Heart left ventricle (tissue), 16 donors: ENCODE results near the gene SFRP5. TPM values are rescaled to one million over a fixed set of nuclear protein-coding genes. Genes with fewer than 3 reads are reported as not detected.
A peak's percentile ranks its signal among the peaks of the same experiment; 100 is the strongest.

Source experiments
- ATAC-seq, 4 donors: fragments of 200-7000 bp; cut with Tn5 transposase; one replicate each; pipeline ENCODE4 v1.9.1; 2020 to 2022; ENCODE audit warnings: moderate library complexity in 4 of 4, mild to moderate bottlenecking in 3 of 4, moderate number of reproducible peaks in 1 of 4
- DNase-seq, 5 donors: peaks; one replicate each; pipeline ENCODE4 v3.0.0-alpha.2; 2020
- H3K27ac ChIP-seq, 12 donors: fragments of 200-600 bp; sonication (generic) in 4 of 12; one replicate each; pipeline versions ENCODE4 v1.5.0 to v1.8.0; 2016 to 2022; ENCODE audit warnings: mild to moderate bottlenecking in 2 of 12
- H3K27me3 ChIP-seq, 9 donors: fragments of 200-600 bp; sonication (generic) in 2 of 9; one replicate each; pipeline versions ENCODE4 v1.5.1 to v1.8.0; 2016 to 2022; ENCODE audit warnings: mild to moderate bottlenecking in 3 of 9
- H3K36me3 ChIP-seq, 9 donors: fragments of 200-600 bp; sonication (generic) in 2 of 9; one replicate each; pipeline versions ENCODE4 v1.5.0 to v1.8.0; 2018 to 2022; ENCODE audit warnings: mild to moderate bottlenecking in 2 of 9
- H3K4me1 ChIP-seq, 12 donors: fragments of 200-600 bp; sonication (generic) in 4 of 12; one replicate each; pipeline versions ENCODE4 v1.5.0 to v1.8.0; 2016 to 2022; ENCODE audit warnings: mild to moderate bottlenecking in 3 of 12
- H3K4me3 ChIP-seq, 12 donors: fragments of 200-600 bp; sonication (generic) in 4 of 12; one replicate each; pipeline versions ENCODE4 v1.5.0 to v1.8.0; 2017 to 2022; ENCODE audit warnings: mild to moderate bottlenecking in 9 of 12, moderate library complexity in 4 of 12
- H3K9me3 ChIP-seq, 12 donors: fragments of 200-600 bp; sonication (generic) in 4 of 12; one replicate each; pipeline versions ENCODE4 v1.5.0 to v1.8.0; 2016 to 2022; ENCODE audit warnings: mild to moderate bottlenecking in 1 of 12
- POLR2A ChIP-seq, 2 donors: fragments of 450-650 bp; IDR thresholded peaks; one replicate each; pipeline ENCODE4 v1.6.1; 2017; ENCODE audit warnings: antibody characterized with exemption in 2 of 2, mild to moderate bottlenecking in 2 of 2, moderate library complexity in 2 of 2
- WGBS, 4 donors: extraction: QIAGEN DNeasy Blood & Tissue Kit in 2 of 4; methylation state at CpG; one replicate each; pipeline versions ENCODE4 v1.1.5 to v1.1.7; 2013 to 2018; 5-methylcytosine and 5-hydroxymethylcytosine counted together
- intact Hi-C, 10 donors: fragments of 100-400 bp; cut with DNase I; formaldehyde crosslinking; loops; one replicate each; pipeline versions ENCODE4 v1.11.1 to v1.14.2; 2022
- polyA plus RNA-seq, 2 donors: library from polyadenylated mRNA; stranded (reverse); fragments of 200-250 nt; gene quantifications; one replicate each; pipeline ENCODE4 v1.2.3, GENCODE V29; 2013
- total RNA-seq, 9 donors: library from RNA; depleted of rRNA in 2 of 9; stranded (reverse); fragments of >200 nt in 2 of 9; fragmentation: NEBNext Ultra II Directional in 3 of 9; extraction: Animal tissue kit (Norgen Biotek cat#: 25700) in 3 of 9; gene quantifications; one replicate each; pipeline versions ENCODE4 v1.1.0 to v1.2.4, GENCODE V29; 2016 to 2023
- TF ChIP-seq, protein P1 (sequence below), 12 donors: fragments of 200-600 bp; sonication (generic) in 4 of 12; IDR thresholded peaks; one replicate each; pipeline versions ENCODE4 v1.5.0 to v1.8.0; 2018 to 2022; ENCODE audit warnings: antibody characterized with exemption in 12 of 12, mild to moderate bottlenecking in 5 of 12
- donor health status: ischemic (EF 13 %, LVEDD 7.1; RV severe dilation, severe dysfunction).
- donor health status: healthy with polysubstance abuse.
- donor health status: DM: no; HTN: yes; CAD: no.
- donor health status: DM: no; HTN: no; CAD: no.
- donor health status: ischemic (EF 25% LVEDD 6.9; RV normal size, moderate dysfunction).
- donor health status: ischemic (EF 25% LVEDD 5.7; RV mildly dilated, moderate dysfunction).
- donor health status: healthy.
- donor health status: DM: yes; HTN: yes; CAD: no.
- donor health status: ischemic (EF 35%, LVEDD 5.7; RV mildly dilated, moderate dysfunction).
- donor health status: nonischemic (EF 11% LVEDD 7.7; RV severe dilation, severe dysfunction).
- donor health status: DM: yes; HTN: yes; CAD: no.
- donor health status: PGD.
- donor health status: ischemic (EF 29% LVEDD 5.4; RV normal size, mild dysfunction).
- donor health status: nonischemic (EF 23%, LVEDD 6.1; RV moderate dilation, normal function).

SFRP5 gene
- total and polyA plus RNA-seq, 11 donors: 0.12 to 3.7 (median 1.3) TPM

- intact Hi-C loops: no loop called here
- 92 to 97% (median 94%) methylated on average over 3 of the region's 3 CpGs for WGBS, 4 donors
- ATAC-seq (no peak), DNase-seq (no peak)
- Histone ChIP-seq H3K36me3 (no peaks in the 10 kb centered on the region), H3K27me3 (no peaks in the 10 kb centered on the region), H3K27ac (no peak overlapping the region), H3K4me1 (peaks cover 0 to 32% (median 14%) of the 10 kb centered on the region in 12 donors), H3K9me3 (no peaks in the 10 kb centered on the region), H3K4me3 (no peak overlapping the region)
- TF ChIP-seq, protein P1, sequence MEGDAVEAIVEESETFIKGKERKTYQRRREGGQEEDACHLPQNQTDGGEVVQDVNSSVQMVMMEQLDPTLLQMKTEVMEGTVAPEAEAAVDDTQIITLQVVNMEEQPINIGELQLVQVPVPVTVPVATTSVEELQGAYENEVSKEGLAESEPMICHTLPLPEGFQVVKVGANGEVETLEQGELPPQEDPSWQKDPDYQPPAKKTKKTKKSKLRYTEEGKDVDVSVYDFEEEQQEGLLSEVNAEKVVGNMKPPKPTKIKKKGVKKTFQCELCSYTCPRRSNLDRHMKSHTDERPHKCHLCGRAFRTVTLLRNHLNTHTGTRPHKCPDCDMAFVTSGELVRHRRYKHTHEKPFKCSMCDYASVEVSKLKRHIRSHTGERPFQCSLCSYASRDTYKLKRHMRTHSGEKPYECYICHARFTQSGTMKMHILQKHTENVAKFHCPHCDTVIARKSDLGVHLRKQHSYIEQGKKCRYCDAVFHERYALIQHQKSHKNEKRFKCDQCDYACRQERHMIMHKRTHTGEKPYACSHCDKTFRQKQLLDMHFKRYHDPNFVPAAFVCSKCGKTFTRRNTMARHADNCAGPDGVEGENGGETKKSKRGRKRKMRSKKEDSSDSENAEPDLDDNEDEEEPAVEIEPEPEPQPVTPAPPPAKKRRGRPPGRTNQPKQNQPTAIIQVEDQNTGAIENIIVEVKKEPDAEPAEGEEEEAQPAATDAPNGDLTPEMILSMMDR (IDR thresholded peaks at IDR 0.05): no peak
- no peak for TF ChIP-seq POLR2A (IDR thresholded peaks at IDR 0.05)
Observed at GRCh38 chr10:97779975-97780374, 8.2 kb upstream of the SFRP5 start.

DNA sequence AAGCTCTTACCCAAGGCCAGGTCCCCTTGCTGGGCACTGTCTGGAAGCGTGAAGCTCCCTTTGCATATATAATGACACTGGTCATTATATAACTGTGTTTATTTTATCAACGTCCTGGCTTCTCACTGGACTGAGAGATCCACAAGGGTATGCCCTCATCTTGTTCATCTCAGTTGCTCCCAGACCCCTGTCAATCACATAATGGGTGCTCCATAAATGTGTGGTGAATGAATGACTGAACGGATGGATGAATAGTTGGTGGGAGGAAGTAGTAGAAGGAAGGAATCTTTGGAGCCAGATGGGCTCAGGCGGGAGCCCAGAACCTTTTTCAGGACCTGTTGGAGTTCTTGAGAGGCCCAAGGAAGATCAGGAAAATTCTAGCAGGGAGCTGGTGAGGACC, 7.7 kb upstream of the SFRP5 start:
- ATAC-seq (no peak), DNase-seq (no peak)
- no peak overlapping the region for H3K4me3 ChIP-seq
- H3K27ac ChIP-seq: no peak overlapping the region
- 68 to 82% (median 79%) methylated on average over 4 of the region's 4 CpGs for WGBS, 4 donors
- H3K27me3 ChIP-seq: no peaks in the 10 kb centered on the region
- intact Hi-C loops: no loop called here
- TF ChIP-seq POLR2A (IDR thresholded peaks at IDR 0.05): no peak
- TF ChIP-seq, protein P1 (IDR thresholded peaks at IDR 0.05): no peak
- peaks cover 0 to 30% (median 14%) of the 10 kb centered on the region in 12 donors for H3K4me1 ChIP-seq
- no peaks in the 10 kb centered on the region for H3K36me3 ChIP-seq
- H3K9me3 ChIP-seq: no peaks in the 10 kb centered on the region

GRCh38 chr10:97778452-97779302, 6.9 kb upstream of the SFRP5 start:
- no peaks in the 10 kb centered on the region for H3K36me3 ChIP-seq
- ATAC-seq: no peak
- peak in 1 of 5 donors; percentile 11 for DNase-seq
- intact Hi-C loops: no loop called here
- H3K27ac ChIP-seq: no peak overlapping the region
- H3K4me1 ChIP-seq: peaks cover 0 to 26% (median 14%) of the 10 kb centered on the region in 12 donors
- no peak overlapping the region for H3K4me3 ChIP-seq
- H3K9me3 ChIP-seq: no peaks in the 10 kb centered on the region
- peaks cover 0 to 3% (median 0%) of the 10 kb centered on the region in 9 donors for H3K27me3 ChIP-seq
- WGBS, 4 donors: 83 to 89% (median 85%) methylated on average over 7 to 11 of the region's 11 CpGs
- no peak for TF ChIP-seq POLR2A (IDR thresholded peaks at IDR 0.05)
- TF ChIP-seq, protein P1 (IDR thresholded peaks at IDR 0.05): no peak

DNA sequence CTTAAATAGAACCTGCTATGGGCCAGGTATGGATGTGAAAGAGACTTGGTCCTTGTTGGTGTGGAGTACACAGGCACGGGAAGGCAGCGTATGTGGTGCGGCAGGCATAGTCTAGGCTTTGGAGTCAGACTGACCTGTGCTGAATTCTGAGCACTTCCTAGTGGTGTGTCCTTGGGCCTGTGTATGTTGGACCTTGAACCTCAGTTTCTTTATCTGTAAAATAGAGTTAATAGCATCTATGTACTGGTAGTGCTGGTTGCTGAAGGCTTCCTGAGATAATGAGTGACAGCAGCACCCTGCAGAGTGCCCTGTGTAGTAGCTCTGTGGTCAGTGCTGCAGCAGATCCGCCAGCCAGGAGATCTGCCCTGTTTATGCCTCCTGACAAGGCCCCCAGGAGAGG, 5.3 kb upstream of the SFRP5 start:
- TF ChIP-seq, protein P1 (IDR thresholded peaks at IDR 0.05): no peak
- TF ChIP-seq POLR2A (IDR thresholded peaks at IDR 0.05): no peak
- ATAC-seq (no peak), DNase-seq (no peak)
- WGBS, 4 donors: 91 to 97% (median 95%) methylated on average over 3 to 4 of the region's 4 CpGs
- intact Hi-C loops: no loop called here
- peaks cover under 1 to 28% (median 14%) of the 10 kb centered on the region in 12 donors for H3K4me1 ChIP-seq
- no peaks in the 10 kb centered on the region for H3K36me3 ChIP-seq
- H3K27me3 ChIP-seq: peaks cover 0 to 16% (median 2%) of the 10 kb centered on the region in 9 donors
- H3K4me3 ChIP-seq: no peak overlapping the region
- H3K9me3 ChIP-seq: no peaks in the 10 kb centered on the region
- no peak overlapping the region for H3K27ac ChIP-seq
